LNCaP clone FGC (cell line): Measurements from ENCODE around the gene ME3.

Experiments used
- DNase-seq: peaks from one replicate; pipeline ENCODE4 v3.0.0-alpha.2; 2011; ENCODE audit warnings: low read depth
- H3K4me3 ChIP-seq: 2 replicates; pipeline ENCODE4 v1.5.1; 2011; ENCODE audit warnings: mild to moderate bottlenecking, low read depth, low read length, control low read depth
- CTCF ChIP-seq: IDR thresholded peaks from 2 replicates; pipeline ENCODE4 v1.5.1; 2012; ENCODE audit warnings: mild to moderate bottlenecking; ENCODE audit not compliant: control insufficient read depth, insufficient read depth; ENCODE audit errors: extremely low read depth

Gene ME3

GRCh38 chr11:86715611-86716010 is 43.2 kb upstream of the ME3 start:
- no peak for TF ChIP-seq CTCF
- no peak overlapping the region for H3K4me3 ChIP-seq
- no peak for DNase-seq

- DNase-seq: no peak
- H3K4me3 ChIP-seq: no peak overlapping the region
- TF ChIP-seq CTCF: no peak
Measured at GRCh38 chr11:86713552-86713951, 41.1 kb upstream of the ME3 start.

- no peak overlapping the region for H3K4me3 ChIP-seq
- no peak for TF ChIP-seq CTCF
- DNase-seq: no peak
Measured at GRCh38 chr11:86710936-86711335, 38.5 kb upstream of the ME3 start.

- no peak overlapping the region for H3K4me3 ChIP-seq
- no peak for TF ChIP-seq CTCF
- no peak for DNase-seq
Measured at GRCh38 chr11:86708669-86709068, 36.3 kb upstream of the ME3 start.

GRCh38 chr11:86706338-86707131 is 34.1 kb upstream of the ME3 start:
- TF ChIP-seq CTCF: no peak
- no peak overlapping the region for H3K4me3 ChIP-seq
- peak; percentile 83 for DNase-seq

- TF ChIP-seq CTCF: no peak
- H3K4me3 ChIP-seq: no peak overlapping the region
- DNase-seq: no peak
Measured at GRCh38 chr11:86704710-86705109, 32.3 kb upstream of the ME3 start.

GRCh38 chr11:86703987-86704386 is 31.6 kb upstream of the ME3 start:
- no peak overlapping the region for H3K4me3 ChIP-seq
- TF ChIP-seq CTCF: no peak
- no peak for DNase-seq
